Hematopoietic multipotent progenitor cell (in vitro differentiated cells): Measurements from ENCODE around the gene MICAL3. TPM values are rescaled to one million over a fixed set of nuclear protein-coding genes. Genes with fewer than 3 reads are reported as not detected.
"Not testable (repeated sequence)": the region's sequence is repeated elsewhere in the genome, so short reads cannot be mapped to it uniquely, and the experiment has no call there.

Source experiments
- DNase-seq, 3 donors: peaks; one replicate each; pipeline ENCODE4 v3.0.0-alpha.2; 2011 to 2015; ENCODE audit warnings: low read depth in 2 of 3, low spot score in 2 of 3
- total RNA-seq: library from RNA; depleted of rRNA; stranded (reverse); fragments of >200 nt; gene quantifications from one replicate; pipeline ENCODE4 v1.2.3, GENCODE V29; 2012

Gene MICAL3
- total RNA-seq, 1 donor, result 15.9 TPM

- DNase-seq, result no peak
Measured at GRCh38 chr22:17941471-17942406, 82.6 kb downstream of the MICAL3 start.

GRCh38 chr22:17939579-17939978, 84.8 kb downstream of the MICAL3 start:
- DNase-seq, result no peak

- no peak for DNase-seq
Measured at GRCh38 chr22:17939011-17939410, 85.3 kb downstream of the MICAL3 start.

GRCh38 chr22:17938484-17938924, 85.9 kb downstream of the MICAL3 start:
- DNase-seq, result no peak

- DNase-seq, result not testable (repeated sequence)
Measured at GRCh38 chr22:17932457-17932856, 91.9 kb downstream of the MICAL3 start.

- no peak for DNase-seq
Measured at GRCh38 chr22:17931400-17931825, 92.9 kb downstream of the MICAL3 start.

GRCh38 chr22:17930455-17931313, 93.7 kb downstream of the MICAL3 start:
- DNase-seq, result no peak

GRCh38 chr22:17929909-17930308, 94.5 kb downstream of the MICAL3 start:
- DNase-seq, result no peak

GRCh38 chr22:17928391-17928790, 96.0 kb downstream of the MICAL3 start:
- DNase-seq, result no peak

- DNase-seq, result no peak
Measured at GRCh38 chr22:17927062-17927461, 97.3 kb downstream of the MICAL3 start.

GRCh38 chr22:17926516-17926915, 97.8 kb downstream of the MICAL3 start:
- DNase-seq, result no peak

GRCh38 chr22:17925431-17925841, 98.9 kb downstream of the MICAL3 start:
- DNase-seq, result no peak

- no peak for DNase-seq
Measured at GRCh38 chr22:17924735-17925364, 99.5 kb downstream of the MICAL3 start.

- DNase-seq, result no peak
Measured at GRCh38 chr22:17924076-17924475, 100.3 kb downstream of the MICAL3 start.

- no peak for DNase-seq
Measured at GRCh38 chr22:17922925-17923903, 101.1 kb downstream of the MICAL3 start.

- DNase-seq, result no peak
Measured at GRCh38 chr22:17921871-17922821, 102.2 kb downstream of the MICAL3 start.

- no peak for DNase-seq
Measured at GRCh38 chr22:17920992-17921650, 103.2 kb downstream of the MICAL3 start.

- peak in 2 of 3 donors; percentile 18 to 42 for DNase-seq
Measured at GRCh38 chr22:17920145-17920605, 104.2 kb downstream of the MICAL3 start.
